WI38 (cell line): Measurements from ENCODE around the gene OSGEP.
"Not testable (repeated sequence)": the region's sequence is repeated elsewhere in the genome, so short reads cannot be mapped to it uniquely, and the experiment has no call there.

Experiments used
- H3K4me3 ChIP-seq: 2 replicates; pipeline ENCODE4 v1.5.1; 2011; ENCODE audit warnings: low read depth, mild to moderate bottlenecking, control low read depth, low read length
- TF ChIP-seq, protein P1 (sequence below): IDR thresholded peaks from 2 replicates; pipeline ENCODE4 v1.5.1; 2012; ENCODE audit warnings: low read depth, mild to moderate bottlenecking, control low read depth, low read length

OSGEP gene

DNA sequence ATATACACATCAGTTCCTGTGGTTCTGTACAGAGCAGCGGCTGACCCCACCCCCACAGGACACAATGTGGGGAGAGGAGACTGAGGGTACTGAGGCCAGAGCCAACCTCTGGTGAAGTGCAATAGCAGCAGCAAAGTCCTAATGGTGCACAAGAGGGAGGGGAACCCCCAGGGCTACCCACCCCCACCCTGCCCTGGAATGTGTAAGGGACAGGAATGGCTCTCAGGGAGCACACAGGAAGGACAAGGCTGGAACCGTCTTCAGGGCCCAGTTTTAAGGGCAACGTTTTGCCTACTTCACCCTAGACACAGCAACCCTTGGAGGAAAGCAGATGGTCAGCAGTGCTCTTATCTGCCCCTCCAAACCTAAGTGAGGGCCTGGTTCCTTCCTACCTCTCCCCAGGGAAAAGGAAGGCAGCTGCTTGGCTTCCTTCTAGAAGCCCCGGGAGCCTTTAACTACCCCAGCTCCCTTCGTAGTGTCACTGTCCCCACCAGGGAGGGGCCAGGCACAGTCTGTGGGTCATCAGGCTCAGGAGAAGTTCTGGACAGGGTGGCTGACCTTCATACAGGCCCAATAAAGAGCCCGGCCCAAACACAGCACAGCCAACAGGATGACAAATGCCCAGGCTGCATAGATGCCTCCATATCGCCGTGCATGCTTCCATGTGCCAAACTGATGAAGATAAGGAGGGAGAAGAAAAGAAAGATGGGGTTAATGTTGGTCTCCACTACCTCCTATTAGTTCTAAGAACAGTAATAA is 3.6 kb upstream of the OSGEP start:
- no peak overlapping the region for H3K4me3 ChIP-seq
- TF ChIP-seq, protein P1, sequence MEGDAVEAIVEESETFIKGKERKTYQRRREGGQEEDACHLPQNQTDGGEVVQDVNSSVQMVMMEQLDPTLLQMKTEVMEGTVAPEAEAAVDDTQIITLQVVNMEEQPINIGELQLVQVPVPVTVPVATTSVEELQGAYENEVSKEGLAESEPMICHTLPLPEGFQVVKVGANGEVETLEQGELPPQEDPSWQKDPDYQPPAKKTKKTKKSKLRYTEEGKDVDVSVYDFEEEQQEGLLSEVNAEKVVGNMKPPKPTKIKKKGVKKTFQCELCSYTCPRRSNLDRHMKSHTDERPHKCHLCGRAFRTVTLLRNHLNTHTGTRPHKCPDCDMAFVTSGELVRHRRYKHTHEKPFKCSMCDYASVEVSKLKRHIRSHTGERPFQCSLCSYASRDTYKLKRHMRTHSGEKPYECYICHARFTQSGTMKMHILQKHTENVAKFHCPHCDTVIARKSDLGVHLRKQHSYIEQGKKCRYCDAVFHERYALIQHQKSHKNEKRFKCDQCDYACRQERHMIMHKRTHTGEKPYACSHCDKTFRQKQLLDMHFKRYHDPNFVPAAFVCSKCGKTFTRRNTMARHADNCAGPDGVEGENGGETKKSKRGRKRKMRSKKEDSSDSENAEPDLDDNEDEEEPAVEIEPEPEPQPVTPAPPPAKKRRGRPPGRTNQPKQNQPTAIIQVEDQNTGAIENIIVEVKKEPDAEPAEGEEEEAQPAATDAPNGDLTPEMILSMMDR: no peak

DNA sequence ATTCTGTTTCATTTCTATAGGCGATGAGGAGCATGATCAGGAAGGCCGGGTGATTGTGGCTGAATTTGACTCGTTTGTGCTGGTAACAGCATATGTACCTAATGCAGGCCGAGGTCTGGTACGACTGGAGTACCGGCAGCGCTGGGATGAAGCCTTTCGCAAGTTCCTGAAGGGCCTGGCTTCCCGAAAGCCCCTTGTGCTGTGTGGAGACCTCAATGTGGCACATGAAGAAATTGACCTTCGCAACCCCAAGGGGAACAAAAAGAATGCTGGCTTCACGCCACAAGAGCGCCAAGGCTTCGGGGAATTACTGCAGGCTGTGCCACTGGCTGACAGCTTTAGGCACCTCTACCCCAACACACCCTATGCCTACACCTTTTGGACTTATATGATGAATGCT is 2.4 kb upstream of the OSGEP start:
- TF ChIP-seq, protein P1: no peak
- H3K4me3 ChIP-seq: no peak overlapping the region

DNA sequence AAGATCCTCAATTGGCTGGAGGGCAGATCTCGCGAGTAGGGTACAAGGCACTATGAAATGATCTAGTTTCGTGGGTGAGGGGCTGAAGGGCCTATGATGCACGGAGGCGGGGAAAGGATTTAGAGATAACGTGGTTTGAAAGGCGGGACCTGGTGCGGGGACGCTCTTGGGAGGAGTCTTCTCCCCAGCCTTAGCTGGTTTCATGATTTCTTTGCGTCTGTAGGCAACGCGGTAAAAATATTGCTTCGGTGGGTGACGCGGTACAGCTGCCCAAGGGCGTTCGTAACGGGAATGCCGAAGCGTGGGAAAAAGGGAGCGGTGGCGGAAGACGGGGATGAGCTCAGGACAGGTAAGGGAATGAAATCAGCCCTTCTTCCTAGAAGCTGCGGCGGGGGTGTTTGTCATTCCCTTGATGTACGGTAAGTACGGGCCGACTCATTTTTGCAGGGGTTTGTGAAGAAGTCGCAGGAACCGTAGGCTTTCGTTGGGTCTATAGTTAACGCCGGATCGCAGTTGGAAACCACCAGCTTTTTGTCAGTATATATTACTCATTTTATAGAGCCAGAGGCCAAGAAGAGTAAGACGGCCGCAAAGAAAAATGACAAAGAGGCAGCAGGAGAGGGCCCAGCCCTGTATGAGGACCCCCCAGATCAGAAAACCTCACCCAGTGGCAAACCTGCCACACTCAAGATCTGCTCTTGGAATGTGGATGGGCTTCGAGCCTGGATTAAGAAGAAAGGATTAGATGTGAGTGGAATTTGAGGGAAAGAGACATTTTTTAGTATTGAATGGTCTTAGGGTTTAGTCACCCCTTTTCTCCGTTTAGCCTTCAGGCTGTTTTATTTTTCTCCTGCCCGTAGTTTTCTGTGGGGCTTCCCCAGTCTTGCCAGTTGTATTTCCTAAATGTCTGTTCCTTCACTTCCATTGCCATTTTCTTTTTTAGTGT is 1.0 kb upstream of the OSGEP start:
- TF ChIP-seq, protein P1: no peak
- H3K4me3 ChIP-seq: peak overlapping the region; percentile 92

DNA sequence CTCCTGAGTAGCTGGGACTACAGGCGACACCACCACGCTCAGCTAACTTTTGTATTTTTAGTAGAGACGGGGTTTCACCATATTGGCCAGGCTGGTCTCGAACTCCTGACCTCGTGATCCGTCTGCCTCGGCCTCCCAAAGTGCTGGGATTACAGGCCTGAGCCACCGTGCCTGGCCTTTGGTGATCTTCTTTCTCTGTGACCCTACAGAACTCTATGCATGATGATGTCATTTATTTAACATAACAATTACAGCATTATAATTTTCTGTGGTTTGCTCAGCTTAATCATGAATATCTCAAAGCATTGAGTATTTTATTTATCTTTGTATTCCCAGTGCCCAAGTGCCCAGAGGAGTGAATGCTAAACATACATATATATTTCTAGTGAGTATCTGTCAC is 1.8 kb downstream of the OSGEP start:
- H3K4me3 ChIP-seq: not testable (repeated sequence)

DNA sequence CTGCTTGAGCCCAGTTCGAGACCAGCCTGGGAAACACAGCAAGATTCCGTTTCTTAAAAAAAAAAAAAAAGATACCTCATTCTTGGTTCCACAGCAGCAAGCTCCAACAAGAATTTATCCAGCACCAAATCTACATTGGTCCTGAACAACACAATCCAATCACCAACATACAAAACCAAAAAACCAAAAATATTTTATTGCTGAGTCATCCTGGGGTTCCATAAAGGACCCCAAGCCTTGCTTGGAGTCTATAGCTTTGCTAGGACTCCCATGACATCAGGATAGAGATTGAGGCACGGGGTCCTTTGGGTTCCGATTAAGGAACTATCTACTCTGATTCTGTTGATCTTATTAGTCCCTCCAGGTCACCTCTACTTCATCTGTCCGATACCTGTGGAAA is 7.7 kb downstream of the OSGEP start:
- TF ChIP-seq, protein P1: no peak

DNA sequence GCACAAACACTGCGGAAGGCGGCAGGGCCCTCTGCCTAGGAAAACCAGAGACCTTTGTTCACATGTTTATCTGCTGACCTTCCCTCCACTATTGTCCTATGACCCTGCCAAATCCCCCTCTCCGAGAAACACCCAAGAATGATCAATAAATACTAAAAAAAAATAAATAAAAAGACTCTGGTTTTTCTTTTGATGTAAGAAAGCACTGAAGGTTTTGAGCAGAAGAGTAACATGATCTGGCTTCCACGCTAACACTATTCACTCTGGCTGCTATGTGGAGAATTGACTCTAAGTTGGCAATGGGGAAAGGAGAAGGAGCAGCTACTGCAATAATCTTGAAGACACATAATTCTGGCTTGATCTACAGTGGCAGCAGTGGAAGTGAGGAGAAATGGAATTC is 11.0 kb downstream of the OSGEP start:
- not testable (repeated sequence) for H3K4me3 ChIP-seq

More for the DNA sequence above, 7.7 kb downstream of the OSGEP start:
- no peak overlapping the region for H3K4me3 ChIP-seq

DNA sequence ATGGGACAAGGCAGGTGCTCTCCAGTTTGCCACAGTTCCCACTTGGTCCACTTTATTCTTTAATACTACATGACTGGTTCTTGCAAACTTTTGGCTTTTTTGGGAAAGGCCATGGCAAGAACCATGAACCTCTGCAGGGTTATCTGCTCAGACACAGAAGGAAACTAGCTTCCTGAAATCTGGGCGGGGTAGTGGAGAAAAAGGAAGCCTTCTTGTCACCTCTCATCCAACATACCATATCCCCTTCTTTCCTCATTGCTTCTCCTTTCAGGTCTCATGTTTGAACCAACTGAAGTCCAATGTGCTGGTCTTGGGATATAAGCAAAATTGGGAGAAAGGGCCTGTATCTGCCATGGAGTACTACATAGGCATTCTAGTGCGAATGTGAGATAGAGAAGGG is 13.2 kb downstream of the OSGEP start:
- no peak overlapping the region for H3K4me3 ChIP-seq
- TF ChIP-seq, protein P1: no peak

DNA sequence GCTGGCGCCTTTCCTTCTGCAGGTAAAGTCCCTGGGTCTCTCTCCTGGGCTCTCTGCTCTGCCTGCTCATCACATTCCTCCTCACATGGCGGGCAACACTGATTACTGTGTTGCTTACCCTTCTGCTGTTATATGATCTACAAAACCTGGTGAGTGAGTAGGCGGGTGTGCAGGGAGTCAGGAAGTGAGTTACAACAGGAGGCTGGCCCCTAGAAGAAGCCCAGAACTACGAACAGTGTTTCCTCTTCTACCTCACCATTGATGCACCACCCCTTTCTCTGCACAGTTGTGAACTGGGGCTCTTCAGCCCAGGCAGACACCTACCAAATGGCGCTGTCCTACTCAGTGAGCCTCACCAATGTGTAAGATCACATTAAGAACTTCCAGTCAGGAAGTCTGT is 13.7 kb downstream of the OSGEP start:
- no peak overlapping the region for H3K4me3 ChIP-seq
- TF ChIP-seq, protein P1: no peak
